DMS153 treated with DMSO at 0.1 percent for 48 hours (cell line): Measurements from ENCODE around the gene WDR27.
"Not testable (repeated sequence)": the region's sequence is repeated elsewhere in the genome, so short reads cannot be mapped to it uniquely, and the experiment has no call there.

Experiments used
- DNase-seq: peaks from one replicate; lab custom pipeline; 2025; ENCODE audit not compliant: unreplicated experiment; lab: John Stamatoyannopoulos, UW

WDR27 gene

GRCh38 chr6:169664227-169664626 lies 37.6 kb downstream of the WDR27 start:
- DNase-seq: no peak

- DNase-seq: no peak
Measured at GRCh38 chr6:169663468-169663867, 38.4 kb downstream of the WDR27 start.

- DNase-seq: no peak
Measured at GRCh38 chr6:169661391-169661756, 40.5 kb downstream of the WDR27 start.

- DNase-seq: no peak
Measured at GRCh38 chr6:169660751-169661390, 41.0 kb downstream of the WDR27 start.

GRCh38 chr6:169659820-169660610 lies 41.8 kb downstream of the WDR27 start:
- DNase-seq: no peak

- no peak for DNase-seq
Measured at GRCh38 chr6:169657284-169657610, 44.6 kb downstream of the WDR27 start.

GRCh38 chr6:169656546-169657283 lies 45.1 kb downstream of the WDR27 start:
- no peak for DNase-seq

GRCh38 chr6:169654598-169655391 lies 47.0 kb downstream of the WDR27 start:
- DNase-seq: no peak

GRCh38 chr6:169653691-169654090 lies 48.1 kb downstream of the WDR27 start:
- no peak for DNase-seq

- no peak for DNase-seq
Measured at GRCh38 chr6:169652896-169653295, 48.9 kb downstream of the WDR27 start.

GRCh38 chr6:169651498-169651897 lies 50.3 kb downstream of the WDR27 start:
- DNase-seq: no peak

GRCh38 chr6:169650959-169651292 lies 50.9 kb downstream of the WDR27 start:
- DNase-seq: no peak

- DNase-seq: no peak
Measured at GRCh38 chr6:169650241-169650958, 51.4 kb downstream of the WDR27 start.

- DNase-seq: no peak
Measured at GRCh38 chr6:169648617-169649016, 53.2 kb downstream of the WDR27 start.

GRCh38 chr6:169648092-169648491 lies 53.7 kb downstream of the WDR27 start:
- DNase-seq: no peak

- no peak for DNase-seq
Measured at GRCh38 chr6:169647637-169648036, 54.2 kb downstream of the WDR27 start.

- DNase-seq: no peak
Measured at GRCh38 chr6:169646906-169647567, 54.8 kb downstream of the WDR27 start.

GRCh38 chr6:169645459-169645858 lies 56.4 kb downstream of the WDR27 start:
- not testable (repeated sequence) for DNase-seq

- no peak for DNase-seq
Measured at GRCh38 chr6:169643521-169643920, 58.3 kb downstream of the WDR27 start.

- DNase-seq: no peak
Measured at GRCh38 chr6:169642455-169642854, 59.4 kb downstream of the WDR27 start.
